ENCODE data around the gene NAT10.

NAT10 gene

GRCh38 chr11:34072041-34072440, 33.4 kb upstream of the NAT10 start:
- Histone ChIP-seq H2AFZ (no peak overlapping the region), H3K4me2 (ENCODE audit: low read length) (no peak overlapping the region), H3K4me1 (peaks cover 5% of the 10 kb centered on the region), H3K27me3 (ENCODE audit: control insufficient read depth, insufficient read depth, low read length) (no peaks in the 10 kb centered on the region), H3K79me2 (peaks cover 5% of the 10 kb centered on the region), H3K36me3 (ENCODE audit: control insufficient read depth, insufficient read depth, low read length) (no peaks in the 10 kb centered on the region), H3K9me3 (ENCODE audit: control insufficient read depth, low read length) (no peaks in the 10 kb centered on the region), H3K9ac (no peak overlapping the region), H3K27ac (no peak overlapping the region), H3K4me3 (ENCODE audit: low read depth, low read length) (no peak overlapping the region)
- TF ChIP-seq CTCF (IDR thresholded peaks at IDR 0.05): no peak

- no peak overlapping the region for H3K4me2 ChIP-seq (ENCODE audit: low read length)
- H3K36me3 ChIP-seq (ENCODE audit: control insufficient read depth, insufficient read depth, low read length): no peaks in the 10 kb centered on the region
- no peak for TF ChIP-seq CTCF (IDR thresholded peaks at IDR 0.05)
- no peaks in the 10 kb centered on the region for H3K27me3 ChIP-seq (ENCODE audit: control insufficient read depth, insufficient read depth, low read length)
- no peak overlapping the region for H3K27ac ChIP-seq
- H3K79me2 ChIP-seq: peaks cover 4% of the 10 kb centered on the region
- H3K9me3 ChIP-seq (ENCODE audit: control insufficient read depth, low read length): no peaks in the 10 kb centered on the region
- H3K4me3 ChIP-seq (ENCODE audit: low read depth, low read length): no peak overlapping the region
- peaks cover 3% of the 10 kb centered on the region for H3K4me1 ChIP-seq
- H3K9ac ChIP-seq: no peak overlapping the region
- no peak overlapping the region for H2AFZ ChIP-seq
These were observed 32.6 kb upstream of the NAT10 start for GRCh38 chr11:34072832-34073231.

- TF ChIP-seq CTCF (IDR thresholded peaks at IDR 0.05): no peak
- Histone ChIP-seq H3K4me2 (ENCODE audit: low read length) (no peak overlapping the region), H3K9ac (no peak overlapping the region), H2AFZ (no peak overlapping the region), H3K27me3 (ENCODE audit: control insufficient read depth, insufficient read depth, low read length) (no peaks in the 10 kb centered on the region), H3K4me1 (no peaks in the 10 kb centered on the region), H3K36me3 (ENCODE audit: control insufficient read depth, insufficient read depth, low read length) (no peaks in the 10 kb centered on the region), H3K9me3 (ENCODE audit: control insufficient read depth, low read length) (no peaks in the 10 kb centered on the region), H3K79me2 (peaks cover 4% of the 10 kb centered on the region), H3K27ac (no peak overlapping the region), H3K4me3 (ENCODE audit: low read depth, low read length) (no peak overlapping the region)
These were observed 31.0 kb upstream of the NAT10 start for GRCh38 chr11:34074391-34074790.

GRCh38 chr11:34075178-34075820, 30.1 kb upstream of the NAT10 start:
- Histone ChIP-seq H3K4me3 (ENCODE audit: low read depth, low read length) (no peak overlapping the region), H3K4me2 (ENCODE audit: low read length) (no peak overlapping the region), H3K79me2 (peaks cover 4% of the 10 kb centered on the region), H3K9ac (no peak overlapping the region), H3K36me3 (ENCODE audit: control insufficient read depth, insufficient read depth, low read length) (no peaks in the 10 kb centered on the region), H3K27ac (no peak overlapping the region), H3K27me3 (ENCODE audit: control insufficient read depth, insufficient read depth, low read length) (no peaks in the 10 kb centered on the region), H3K9me3 (ENCODE audit: control insufficient read depth, low read length) (no peaks in the 10 kb centered on the region), H2AFZ (no peak overlapping the region), H3K4me1 (no peaks in the 10 kb centered on the region)
- TF ChIP-seq CTCF (IDR thresholded peaks at IDR 0.05): no peak

- Histone ChIP-seq H2AFZ (no peak overlapping the region), H3K9ac (no peak overlapping the region), H3K27me3 (ENCODE audit: control insufficient read depth, insufficient read depth, low read length) (no peaks in the 10 kb centered on the region), H3K9me3 (ENCODE audit: control insufficient read depth, low read length) (no peaks in the 10 kb centered on the region), H3K4me1 (peaks cover 4% of the 10 kb centered on the region), H3K36me3 (ENCODE audit: control insufficient read depth, insufficient read depth, low read length) (no peaks in the 10 kb centered on the region), H3K4me2 (ENCODE audit: low read length) (no peak overlapping the region), H3K27ac (no peak overlapping the region), H3K4me3 (ENCODE audit: low read depth, low read length) (no peak overlapping the region), H3K79me2 (peaks cover 4% of the 10 kb centered on the region)
- no peak for TF ChIP-seq CTCF (IDR thresholded peaks at IDR 0.05)
These were observed 24.8 kb upstream of the NAT10 start for GRCh38 chr11:34080609-34081008.

Measured in parathyroid adenoma (tissue), 2 donors.